ENCODE results near the gene SNUPN. TPM values are rescaled to one million over a fixed set of nuclear protein-coding genes. Genes with fewer than 3 reads are reported as not detected.

The SNUPN gene
- total RNA-seq, 1 experiment from 2014 or later = 34.6 TPM

- H3K36me3 ChIP-seq (ENCODE audit: insufficient read depth, low read length, poor library complexity, severe bottlenecking) = no peaks in the 10 kb centered on the region
- H3K4me3 ChIP-seq (ENCODE audit: low read depth, low read length, poor library complexity, severe bottlenecking) = no peak overlapping the region
- TF ChIP-seq EZH2 (IDR thresholded peaks at IDR 0.05; ENCODE audit: borderline replicate concordance, low read depth, low read length, poor library complexity, severe bottlenecking) (no peak), CTCF (conservative IDR thresholded peaks at IDR 0.05; ENCODE audit: low read depth, low read length) (no peak)
- H3K4me1 ChIP-seq (ENCODE audit: insufficient read depth, low read length, poor library complexity, severe bottlenecking) = no peaks in the 10 kb centered on the region
- H3K9me3 ChIP-seq (ENCODE audit: low read depth, low read length, poor library complexity, severe bottlenecking) = no peaks in the 10 kb centered on the region
- H3K27ac ChIP-seq (ENCODE audit: low read depth, low read length, poor library complexity, severe bottlenecking) = no peak overlapping the region
- DNase-seq (ENCODE audit: low spot score) = no peak
- ChIA-PET POLR2A (ENCODE audit: low non-redundant PET) (no interaction called here), CTCF (no interaction called here)
- no peaks in the 10 kb centered on the region for H3K27me3 ChIP-seq (replicated peaks; ENCODE audit: insufficient read depth, low read depth, low read length, poor library complexity)
- intact Hi-C loops (cut with micrococcal nuclease; ENCODE audit: unreplicated experiment) = no loop called here
- no TSS peak for BruUV-seq (replicated peaks)
Measured at GRCh38 chr15:75554717-75555116, 70.8 kb downstream of the SNUPN start.

GRCh38 chr15:75553659-75554058 lies 71.9 kb downstream of the SNUPN start:
- ChIA-PET CTCF (no interaction called here), POLR2A (ENCODE audit: low non-redundant PET) (no interaction called here)
- intact Hi-C loops (cut with micrococcal nuclease; ENCODE audit: unreplicated experiment) = no loop called here
- Histone ChIP-seq H3K4me3 (ENCODE audit: low read depth, low read length, poor library complexity, severe bottlenecking) (no peak overlapping the region), H3K36me3 (ENCODE audit: insufficient read depth, low read length, poor library complexity, severe bottlenecking) (no peaks in the 10 kb centered on the region), H3K27ac (ENCODE audit: low read depth, low read length, poor library complexity, severe bottlenecking) (no peak overlapping the region), H3K9me3 (ENCODE audit: low read depth, low read length, poor library complexity, severe bottlenecking) (no peaks in the 10 kb centered on the region), H3K27me3 (replicated peaks; ENCODE audit: insufficient read depth, low read depth, low read length, poor library complexity) (no peaks in the 10 kb centered on the region), H3K4me1 (ENCODE audit: insufficient read depth, low read length, poor library complexity, severe bottlenecking) (no peaks in the 10 kb centered on the region)
- DNase-seq (ENCODE audit: low spot score) = no peak
- BruUV-seq (replicated peaks) = no TSS peak
- no peak for TF ChIP-seq CTCF (conservative IDR thresholded peaks at IDR 0.05; ENCODE audit: low read depth, low read length)
- TF ChIP-seq EZH2 (IDR thresholded peaks at IDR 0.05; ENCODE audit: borderline replicate concordance, low read depth, low read length, poor library complexity, severe bottlenecking) = no peak

- Histone ChIP-seq H3K4me3 (ENCODE audit: low read depth, low read length, poor library complexity, severe bottlenecking) (no peak overlapping the region), H3K9me3 (ENCODE audit: low read depth, low read length, poor library complexity, severe bottlenecking) (no peaks in the 10 kb centered on the region), H3K27me3 (replicated peaks; ENCODE audit: insufficient read depth, low read depth, low read length, poor library complexity) (no peaks in the 10 kb centered on the region), H3K4me1 (ENCODE audit: insufficient read depth, low read length, poor library complexity, severe bottlenecking) (no peaks in the 10 kb centered on the region), H3K27ac (ENCODE audit: low read depth, low read length, poor library complexity, severe bottlenecking) (no peak overlapping the region), H3K36me3 (ENCODE audit: insufficient read depth, low read length, poor library complexity, severe bottlenecking) (no peaks in the 10 kb centered on the region)
- intact Hi-C loops (cut with micrococcal nuclease; ENCODE audit: unreplicated experiment) = no loop called here
- DNase-seq (ENCODE audit: low spot score) = no peak
- POLR2A ChIA-PET (ENCODE audit: low non-redundant PET) = no interaction called here
- no TSS peak for BruUV-seq (replicated peaks)
- CTCF ChIA-PET = no interaction called here
- TF ChIP-seq EZH2 (IDR thresholded peaks at IDR 0.05; ENCODE audit: borderline replicate concordance, low read depth, low read length, poor library complexity, severe bottlenecking) (no peak), CTCF (conservative IDR thresholded peaks at IDR 0.05; ENCODE audit: low read depth, low read length) (no peak)
Measured at GRCh38 chr15:75551091-75551490, 74.4 kb downstream of the SNUPN start.

Other genes starting within 250 kb of the SNUPN start
- gene SIN3A, start 174.0 kb downstream of the SNUPN start, total RNA-seq (2021) = 74.7 and 86.3 TPM in 2 replicates
- 60.9 and 64.9 TPM in 2 replicates for gene PTPN9, start 46.4 kb downstream of the SNUPN start, total RNA-seq (2021)
- gene IMP3, start 14.5 kb upstream of the SNUPN start, total RNA-seq (2021) = 76.5 and 84.5 TPM in 2 replicates
- 3.4 and 5.6 TPM in 2 replicates for gene SNX33, start 22.2 kb upstream of the SNUPN start, total RNA-seq (2021)
- gene CSPG4, start 87.1 kb upstream of the SNUPN start, total RNA-seq (2021) = 0.11 and 0.22 TPM in 2 replicates
- gene UBE2Q2, start 217.7 kb upstream of the SNUPN start, total RNA-seq (2021) = 18.1 and 21.4 TPM in 2 replicates

All from A673 (cell line).